Neural progenitor cell (in vitro differentiated cells): ENCODE results near the gene ZNF597.

Source experiments
- EZH2 ChIP-seq: fragments of 200-600 bp; sonication (generic); IDR thresholded peaks from 2 replicates; pipeline ENCODE4 v1.6.1; 2017; ENCODE audit warnings: antibody characterized with exemption, mild to moderate bottlenecking, moderate library complexity
- EZH2phosphoT487 ChIP-seq: fragments of 200-600 bp; sonication (generic); IDR thresholded peaks from 2 replicates; pipeline ENCODE4 v1.6.1; 2017; ENCODE audit warnings: antibody characterized with exemption
- TF ChIP-seq, protein P1 (sequence below): fragments of 200-600 bp; sonication (generic); IDR thresholded peaks from 2 replicates; pipeline ENCODE4 v1.5.1; 2017; ENCODE audit warnings: antibody characterized with exemption, mild to moderate bottlenecking

DNA sequence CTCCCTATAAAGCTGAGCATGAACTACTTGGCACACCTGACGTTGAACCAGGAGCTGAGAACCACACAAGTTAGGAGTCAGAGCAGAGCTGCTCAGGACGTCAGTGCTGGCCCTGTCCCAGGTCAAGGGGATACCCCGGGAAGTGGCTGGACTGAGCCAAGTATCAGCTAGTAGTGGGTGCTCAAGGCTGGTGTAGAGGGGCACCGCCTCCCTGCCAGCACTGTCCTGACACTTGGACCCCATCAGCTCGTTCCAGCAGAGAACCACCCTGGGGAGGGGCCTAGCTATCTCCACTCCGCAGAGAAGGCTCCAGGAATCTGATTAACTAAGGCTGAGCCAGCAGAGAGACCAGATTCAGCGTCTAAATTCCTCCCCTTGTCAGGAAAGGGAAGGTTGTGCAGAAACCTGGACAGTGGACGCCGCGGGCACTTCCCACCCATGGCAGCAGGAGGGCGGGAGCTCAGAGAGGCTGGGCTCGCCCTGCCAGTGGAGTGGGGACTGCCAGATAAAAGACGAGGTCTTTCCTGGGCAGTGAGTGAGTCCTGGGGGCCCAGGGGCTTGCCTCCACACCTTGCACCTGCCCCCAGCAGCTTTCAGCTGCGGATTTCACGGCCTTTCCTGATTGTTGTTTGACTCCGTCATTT, 31.0 kb upstream of the ZNF597 start:
- TF ChIP-seq EZH2: no peak
- TF ChIP-seq, protein P1, sequence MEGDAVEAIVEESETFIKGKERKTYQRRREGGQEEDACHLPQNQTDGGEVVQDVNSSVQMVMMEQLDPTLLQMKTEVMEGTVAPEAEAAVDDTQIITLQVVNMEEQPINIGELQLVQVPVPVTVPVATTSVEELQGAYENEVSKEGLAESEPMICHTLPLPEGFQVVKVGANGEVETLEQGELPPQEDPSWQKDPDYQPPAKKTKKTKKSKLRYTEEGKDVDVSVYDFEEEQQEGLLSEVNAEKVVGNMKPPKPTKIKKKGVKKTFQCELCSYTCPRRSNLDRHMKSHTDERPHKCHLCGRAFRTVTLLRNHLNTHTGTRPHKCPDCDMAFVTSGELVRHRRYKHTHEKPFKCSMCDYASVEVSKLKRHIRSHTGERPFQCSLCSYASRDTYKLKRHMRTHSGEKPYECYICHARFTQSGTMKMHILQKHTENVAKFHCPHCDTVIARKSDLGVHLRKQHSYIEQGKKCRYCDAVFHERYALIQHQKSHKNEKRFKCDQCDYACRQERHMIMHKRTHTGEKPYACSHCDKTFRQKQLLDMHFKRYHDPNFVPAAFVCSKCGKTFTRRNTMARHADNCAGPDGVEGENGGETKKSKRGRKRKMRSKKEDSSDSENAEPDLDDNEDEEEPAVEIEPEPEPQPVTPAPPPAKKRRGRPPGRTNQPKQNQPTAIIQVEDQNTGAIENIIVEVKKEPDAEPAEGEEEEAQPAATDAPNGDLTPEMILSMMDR: no peak
- no peak for TF ChIP-seq EZH2phosphoT487
